HG03095 (cell line): ENCODE data around the gene TSC22D2.
A peak's percentile ranks its signal among the peaks of the same experiment; 100 is the strongest.

Experiments
- ATAC-seq: cut with Tn5 transposase; IDR thresholded peaks from one replicate; pipeline ENCODE4 v1.9.1; 2021; ENCODE audit warnings: moderate library complexity; ENCODE audit not compliant: unreplicated experiment

Gene TSC22D2

GRCh38 chr3:150408221-150409124 lies at the start of gene TSC22D2:
Gene TSC22D2, plus strand, starts transcription at chr3:150408298. Its CDS starts 1,053 bp downstream, at chr3:150409351.
- peak; percentile 61 for ATAC-seq

- no peak for ATAC-seq
Observed at GRCh38 chr3:150359381-150359780, 48.7 kb upstream of the TSC22D2 start.

- ATAC-seq, result no peak
Observed at GRCh38 chr3:150360966-150361365, 47.1 kb upstream of the TSC22D2 start.

GRCh38 chr3:150362515-150363302 lies 45.4 kb upstream of the TSC22D2 start:
- ATAC-seq, result no peak

- ATAC-seq, result no peak
Observed at GRCh38 chr3:150363420-150363819, 44.7 kb upstream of the TSC22D2 start.

GRCh38 chr3:150365132-150365604 lies 42.9 kb upstream of the TSC22D2 start:
- ATAC-seq, result no peak

GRCh38 chr3:150367757-150368156 lies 40.3 kb upstream of the TSC22D2 start:
- ATAC-seq, result no peak

GRCh38 chr3:150370122-150370602 lies 37.9 kb upstream of the TSC22D2 start:
- no peak for ATAC-seq

GRCh38 chr3:150370999-150371398 lies 37.1 kb upstream of the TSC22D2 start:
- ATAC-seq, result no peak

GRCh38 chr3:150371741-150372254 lies 36.3 kb upstream of the TSC22D2 start:
- no peak for ATAC-seq

- ATAC-seq, result no peak
Observed at GRCh38 chr3:150372320-150372719, 35.8 kb upstream of the TSC22D2 start.

GRCh38 chr3:150372722-150373121 lies 35.4 kb upstream of the TSC22D2 start:
- ATAC-seq, result no peak

GRCh38 chr3:150373234-150373875 lies 34.7 kb upstream of the TSC22D2 start:
- ATAC-seq, result no peak

- ATAC-seq, result no peak
Observed at GRCh38 chr3:150374975-150375374, 33.1 kb upstream of the TSC22D2 start.

- no peak for ATAC-seq
Observed at GRCh38 chr3:150376001-150376848, 31.9 kb upstream of the TSC22D2 start.

- no peak for ATAC-seq
Observed at GRCh38 chr3:150377601-150378300, 30.3 kb upstream of the TSC22D2 start.

- ATAC-seq, result no peak
Observed at GRCh38 chr3:150378301-150378748, 29.8 kb upstream of the TSC22D2 start.

GRCh38 chr3:150379469-150379868 lies 28.6 kb upstream of the TSC22D2 start:
- no peak for ATAC-seq
